Neuron (in vitro differentiated cells): Measurements from ENCODE around the gene GRM4.

Source experiments
- H2AFZ ChIP-seq: one replicate; pipeline ENCODE4 v1.6.1; 2013; ENCODE audit warnings: low read depth, mild to moderate bottlenecking, inconsistent platforms, low read length, moderate library complexity
- H3K27me3 ChIP-seq: one replicate; pipeline ENCODE4 v1.6.1; 2013; ENCODE audit warnings: low read length; ENCODE audit not compliant: insufficient read depth
- H3K36me3 ChIP-seq: one replicate; pipeline ENCODE4 v1.6.1; 2013; ENCODE audit warnings: low read length; ENCODE audit not compliant: insufficient read depth
- H3K4me1 ChIP-seq: one replicate; pipeline ENCODE4 v1.6.1; 2013; ENCODE audit warnings: low read length; ENCODE audit not compliant: insufficient read depth
- H3K4me3 ChIP-seq: 2 replicates; pipeline ENCODE4 v1.5.1; 2013; ENCODE audit warnings: mild to moderate bottlenecking, low read length, moderate library complexity
- H3K9me3 ChIP-seq: one replicate; pipeline ENCODE4 v1.6.1; 2013; ENCODE audit warnings: low read length

GRM4 gene

DNA sequence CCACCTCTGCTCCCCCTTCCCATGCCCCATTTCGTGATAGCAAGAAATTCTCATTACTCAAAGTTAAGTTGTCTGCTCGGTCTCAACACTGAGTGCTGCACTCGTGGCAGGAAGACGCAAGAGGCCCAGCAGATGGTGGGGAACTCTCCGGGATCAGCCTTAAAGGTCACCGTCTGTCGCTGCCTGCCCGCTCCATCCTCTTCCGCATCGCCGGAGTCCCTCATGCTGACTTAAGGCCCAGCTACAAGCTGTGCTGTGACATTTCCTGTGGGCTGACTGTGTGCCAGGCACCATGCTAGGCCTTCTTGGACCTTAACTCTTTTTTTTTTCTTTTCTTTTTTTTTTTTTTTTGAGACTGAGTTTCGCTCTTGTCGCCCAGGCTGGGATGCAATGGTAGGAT lies 17.8 kb downstream of the GRM4 start:
- peaks cover 3% of the 10 kb centered on the region for H3K27me3 ChIP-seq
- H3K36me3 ChIP-seq, result no peaks in the 10 kb centered on the region
- no peaks in the 10 kb centered on the region for H3K9me3 ChIP-seq
- no peak overlapping the region for H2AFZ ChIP-seq
- H3K4me1 ChIP-seq, result peaks cover 2% of the 10 kb centered on the region
- H3K4me3 ChIP-seq, result no peak overlapping the region

GRCh38 chr6:34126419-34126818 lies 19.5 kb downstream of the GRM4 start:
- H3K4me3 ChIP-seq, result no peak overlapping the region
- no peak overlapping the region for H2AFZ ChIP-seq
- H3K27me3 ChIP-seq, result peaks cover 14% of the 10 kb centered on the region
- no peaks in the 10 kb centered on the region for H3K36me3 ChIP-seq
- H3K9me3 ChIP-seq, result no peaks in the 10 kb centered on the region
- no peaks in the 10 kb centered on the region for H3K4me1 ChIP-seq

DNA sequence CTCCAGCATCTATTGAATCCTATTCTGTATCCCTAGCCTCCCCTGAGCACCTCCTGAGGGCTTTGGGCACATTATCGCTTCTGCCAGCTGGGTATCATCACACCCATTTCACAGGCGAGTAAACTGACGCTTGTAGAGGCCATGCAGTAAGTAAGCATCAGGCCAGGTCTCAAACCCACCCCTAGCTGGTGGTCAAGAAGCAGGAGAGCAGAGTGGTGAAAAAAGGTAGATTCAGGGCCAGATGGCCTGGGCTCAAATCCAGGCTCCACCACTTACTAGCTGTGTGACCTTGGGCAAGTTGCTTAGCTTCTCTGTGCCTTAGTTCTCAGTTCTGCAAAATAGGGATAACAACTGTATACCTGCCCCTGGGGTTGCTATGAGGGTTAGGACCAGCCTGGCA lies 19.9 kb downstream of the GRM4 start:
- H2AFZ ChIP-seq, result no peak overlapping the region
- no peaks in the 10 kb centered on the region for H3K9me3 ChIP-seq
- peaks cover 14% of the 10 kb centered on the region for H3K27me3 ChIP-seq
- no peaks in the 10 kb centered on the region for H3K4me1 ChIP-seq
- no peak overlapping the region for H3K4me3 ChIP-seq
- H3K36me3 ChIP-seq, result no peaks in the 10 kb centered on the region

DNA sequence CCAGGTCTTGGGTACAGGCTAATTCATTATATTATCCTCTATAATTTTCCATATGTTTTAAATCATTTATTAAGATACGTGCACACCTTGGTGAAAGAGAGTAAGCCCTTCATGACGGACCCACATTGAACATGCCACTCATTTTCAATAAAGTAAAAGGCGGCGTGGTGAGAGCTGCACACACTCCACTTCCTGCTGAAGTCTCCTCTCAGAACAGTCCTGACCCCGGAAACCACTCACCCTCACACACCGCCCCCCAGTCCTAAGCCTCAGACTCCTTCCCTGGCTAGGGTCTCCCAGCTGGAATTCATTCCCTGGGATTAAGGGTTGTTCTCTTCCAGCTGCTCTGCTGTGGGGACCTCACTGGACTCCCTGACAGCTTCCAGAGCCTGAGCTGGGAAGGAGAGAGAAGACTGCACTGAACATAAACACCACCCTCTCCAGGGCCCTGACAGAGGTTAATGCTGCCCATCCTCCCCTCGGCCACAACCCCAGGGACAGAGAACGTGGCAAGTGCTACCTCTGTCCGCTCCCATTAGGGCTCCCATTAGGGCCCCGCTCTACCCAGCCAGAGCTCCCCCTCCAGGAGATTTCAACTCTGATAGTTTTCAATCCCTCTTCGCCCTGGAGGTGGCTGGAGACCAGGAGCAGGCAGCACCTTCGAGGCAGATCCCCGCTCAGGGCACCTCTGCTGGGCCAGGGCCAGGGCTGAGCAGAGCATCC lies 24.8 kb downstream of the GRM4 start:
- H3K27me3 ChIP-seq, result peaks cover 14% of the 10 kb centered on the region
- H3K9me3 ChIP-seq, result no peaks in the 10 kb centered on the region
- no peaks in the 10 kb centered on the region for H3K36me3 ChIP-seq
- H3K4me1 ChIP-seq, result no peaks in the 10 kb centered on the region
- no peak overlapping the region for H2AFZ ChIP-seq
- no peak overlapping the region for H3K4me3 ChIP-seq

DNA sequence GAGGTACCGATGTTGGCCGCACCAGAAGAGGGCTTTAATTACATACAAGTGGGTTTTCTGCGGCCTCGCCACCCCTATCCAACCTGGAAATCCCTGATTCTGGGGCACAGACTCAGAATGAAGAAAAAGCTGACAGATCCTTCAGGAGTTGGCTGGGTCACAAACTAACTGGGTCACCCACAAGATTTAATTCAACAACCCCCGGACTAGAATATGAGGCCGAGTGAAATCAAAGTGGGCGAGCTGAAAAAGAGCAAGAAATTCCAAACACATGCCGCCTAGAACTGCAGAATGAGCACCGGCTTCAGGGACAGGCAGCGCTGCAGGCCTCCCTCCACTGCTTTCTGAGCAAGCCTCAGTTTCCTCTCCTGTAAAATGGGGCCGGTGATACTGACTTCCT lies 30.0 kb downstream of the GRM4 start:
- Histone ChIP-seq H3K9me3 (no peaks in the 10 kb centered on the region), H3K4me1 (no peaks in the 10 kb centered on the region), H3K27me3 (peaks cover 13% of the 10 kb centered on the region), H2AFZ (no peak overlapping the region), H3K36me3 (no peaks in the 10 kb centered on the region), H3K4me3 (no peak overlapping the region)

DNA sequence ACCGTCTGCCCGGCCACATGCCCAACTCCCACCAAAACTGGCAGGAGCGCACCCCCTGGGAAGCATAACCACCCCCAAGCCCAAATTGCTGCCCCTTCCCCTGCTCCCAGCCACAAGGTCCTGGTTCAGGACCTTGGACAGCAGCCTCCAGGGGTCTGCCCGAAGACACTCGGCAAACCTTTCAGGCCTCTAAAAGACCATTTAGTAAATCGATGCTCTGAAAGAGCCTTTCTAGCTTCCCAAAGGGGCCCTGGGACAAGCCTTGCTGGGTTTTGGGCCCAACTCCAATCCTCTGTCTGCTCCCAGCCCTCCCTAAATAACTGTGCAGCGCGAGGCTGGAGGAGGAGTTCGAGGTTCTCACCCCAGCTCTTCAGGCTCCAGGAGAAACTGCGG lies 30.5 kb downstream of the GRM4 start:
- no peaks in the 10 kb centered on the region for H3K36me3 ChIP-seq
- no peak overlapping the region for H2AFZ ChIP-seq
- H3K27me3 ChIP-seq, result peaks cover 14% of the 10 kb centered on the region
- no peaks in the 10 kb centered on the region for H3K9me3 ChIP-seq
- no peak overlapping the region for H3K4me3 ChIP-seq
- no peaks in the 10 kb centered on the region for H3K4me1 ChIP-seq

DNA sequence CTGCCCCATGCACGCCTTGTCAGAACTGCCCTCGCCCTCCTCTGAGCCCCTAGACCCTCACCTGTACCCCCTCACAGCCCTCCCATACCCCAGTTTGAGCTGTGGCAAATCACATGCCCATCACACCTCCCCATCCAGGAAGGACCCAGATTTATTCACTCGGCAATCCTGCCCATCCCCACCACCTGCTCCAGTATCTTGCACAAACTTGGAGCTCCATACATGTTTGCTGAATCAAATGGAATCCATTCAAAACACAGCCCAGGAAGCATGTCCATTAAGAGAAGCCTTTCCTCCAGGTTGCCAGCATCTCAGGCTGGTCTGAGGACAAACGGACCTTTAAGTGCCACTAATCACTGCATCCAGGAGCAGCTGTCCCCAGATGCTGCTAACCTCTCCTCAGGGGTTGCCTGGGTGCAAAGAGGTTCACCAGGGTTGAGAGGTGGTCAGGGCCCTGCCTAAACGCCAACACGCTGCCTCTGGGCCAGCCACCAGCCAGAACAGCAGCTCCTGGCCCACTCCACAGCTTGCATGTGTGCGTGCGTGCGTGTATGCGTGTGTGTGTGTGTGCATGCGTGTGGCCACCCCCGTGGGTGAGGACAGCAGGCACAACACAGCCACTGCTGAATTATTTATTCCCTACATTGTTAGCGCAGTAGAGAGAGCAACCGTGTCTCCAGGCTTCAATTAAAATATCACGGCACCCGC lies 31.0 kb downstream of the GRM4 start:
- Histone ChIP-seq H3K4me1 (no peaks in the 10 kb centered on the region), H3K9me3 (no peaks in the 10 kb centered on the region), H2AFZ (no peak overlapping the region), H3K36me3 (no peaks in the 10 kb centered on the region), H3K27me3 (peaks cover 14% of the 10 kb centered on the region), H3K4me3 (no peak overlapping the region)

GRCh38 chr6:34113532-34113931 lies 32.4 kb downstream of the GRM4 start:
- Histone ChIP-seq H2AFZ (no peak overlapping the region), H3K27me3 (peaks cover 18% of the 10 kb centered on the region), H3K9me3 (no peaks in the 10 kb centered on the region), H3K4me1 (no peaks in the 10 kb centered on the region), H3K36me3 (no peaks in the 10 kb centered on the region), H3K4me3 (no peak overlapping the region)

DNA sequence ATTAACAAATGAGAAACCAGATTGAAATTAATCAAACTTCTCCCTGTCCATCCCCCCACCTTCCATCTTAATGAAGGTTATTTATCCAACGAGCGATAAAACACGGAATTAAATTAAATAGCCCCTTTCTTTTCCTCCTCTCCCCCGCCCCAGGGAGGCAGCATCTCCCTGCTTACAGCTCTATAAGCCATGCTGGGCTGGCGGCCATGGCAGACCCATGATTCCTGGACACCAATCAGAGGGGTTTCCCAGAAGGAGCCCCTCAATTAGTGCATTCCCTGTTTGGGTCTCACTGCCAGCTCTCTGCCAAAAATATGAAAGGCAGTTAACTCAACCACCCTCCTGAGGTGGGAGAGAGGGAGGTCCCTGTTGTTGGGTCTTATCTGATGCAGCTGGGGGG lies 33.8 kb downstream of the GRM4 start:
- H3K4me3 ChIP-seq, result no peak overlapping the region
- no peak overlapping the region for H2AFZ ChIP-seq
- no peaks in the 10 kb centered on the region for H3K4me1 ChIP-seq
- H3K27me3 ChIP-seq, result peaks cover 27% of the 10 kb centered on the region
- no peaks in the 10 kb centered on the region for H3K36me3 ChIP-seq
- no peaks in the 10 kb centered on the region for H3K9me3 ChIP-seq

DNA sequence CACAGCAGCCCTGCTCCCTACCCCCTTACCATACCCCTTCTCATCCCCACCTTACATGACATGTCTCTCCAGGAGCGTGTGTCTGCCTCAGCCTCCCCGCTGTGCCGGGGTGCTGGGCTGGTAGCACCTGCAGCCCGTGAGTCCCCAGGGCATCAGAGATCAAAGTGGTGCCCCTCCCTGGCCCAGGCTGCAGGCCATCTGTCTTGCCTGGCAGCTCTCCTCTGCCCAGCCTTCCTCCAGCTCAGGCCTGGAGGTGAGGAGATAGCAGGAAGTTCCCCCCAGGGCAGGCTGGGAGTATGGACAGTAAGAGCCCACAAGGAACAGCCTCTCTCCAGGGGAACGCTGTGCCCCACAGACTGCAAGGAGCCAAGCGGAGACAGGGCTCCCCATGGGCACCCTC lies 35.3 kb downstream of the GRM4 start:
- Histone ChIP-seq H3K27me3 (peaks cover 29% of the 10 kb centered on the region), H3K4me1 (no peaks in the 10 kb centered on the region), H2AFZ (no peak overlapping the region), H3K36me3 (no peaks in the 10 kb centered on the region), H3K4me3 (no peak overlapping the region), H3K9me3 (no peaks in the 10 kb centered on the region)

GRCh38 chr6:34108176-34108575 lies 37.7 kb downstream of the GRM4 start:
- no peaks in the 10 kb centered on the region for H3K4me1 ChIP-seq
- H3K36me3 ChIP-seq, result no peaks in the 10 kb centered on the region
- no peaks in the 10 kb centered on the region for H3K9me3 ChIP-seq
- H3K27me3 ChIP-seq, result peaks cover 33% of the 10 kb centered on the region
- H3K4me3 ChIP-seq, result no peak overlapping the region
- H2AFZ ChIP-seq, result no peak overlapping the region

GRCh38 chr6:34106900-34107299 lies 39.0 kb downstream of the GRM4 start:
- Histone ChIP-seq H3K9me3 (no peaks in the 10 kb centered on the region), H3K4me3 (no peak overlapping the region), H3K27me3 (peaks cover 40% of the 10 kb centered on the region), H3K36me3 (no peaks in the 10 kb centered on the region), H2AFZ (no peak overlapping the region), H3K4me1 (no peaks in the 10 kb centered on the region)

DNA sequence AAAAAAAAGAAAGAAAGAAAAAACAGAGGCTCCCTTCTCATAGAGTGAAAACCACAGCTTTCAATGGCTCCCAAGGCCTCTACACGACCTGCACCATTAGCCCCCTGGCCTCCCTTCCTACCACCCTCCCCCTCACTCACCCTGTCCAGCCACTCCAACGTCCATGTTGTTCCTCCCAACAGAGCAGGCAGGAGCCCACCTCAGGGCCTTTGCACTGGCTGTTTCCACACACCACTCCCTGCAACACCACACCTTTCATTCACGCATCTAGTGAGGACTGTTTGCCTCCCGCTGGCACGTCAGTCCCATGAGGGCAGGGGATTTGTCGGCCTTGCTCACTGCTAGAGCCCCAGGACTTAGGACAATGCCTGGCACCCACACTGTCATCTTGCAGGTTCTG lies 39.5 kb downstream of the GRM4 start:
- no peaks in the 10 kb centered on the region for H3K4me1 ChIP-seq
- no peaks in the 10 kb centered on the region for H3K9me3 ChIP-seq
- H3K36me3 ChIP-seq, result no peaks in the 10 kb centered on the region
- no peak overlapping the region for H2AFZ ChIP-seq
- no peak overlapping the region for H3K4me3 ChIP-seq
- H3K27me3 ChIP-seq, result peaks cover 38% of the 10 kb centered on the region

DNA sequence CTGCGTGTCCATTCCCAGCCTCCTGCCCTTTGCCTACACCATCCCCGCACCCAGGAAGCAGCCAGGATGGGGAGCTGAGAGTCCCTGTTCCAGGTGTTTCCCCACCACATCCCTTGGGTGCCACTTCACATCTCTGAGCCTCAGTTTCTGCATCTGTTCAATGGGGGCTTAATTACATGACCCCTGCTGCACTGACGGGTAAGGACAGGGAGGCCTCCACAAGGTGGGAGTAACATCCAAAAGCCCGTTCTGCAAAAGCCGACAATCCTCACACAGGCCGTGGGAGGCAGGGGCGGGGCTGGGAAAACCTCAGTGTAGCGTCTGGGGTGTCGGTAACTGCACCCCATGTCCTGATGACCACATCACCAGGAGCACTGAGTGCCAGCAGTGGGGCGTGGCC lies 41.3 kb downstream of the GRM4 start:
- H3K4me1 ChIP-seq, result no peaks in the 10 kb centered on the region
- H3K27me3 ChIP-seq, result peaks cover 35% of the 10 kb centered on the region
- H3K9me3 ChIP-seq, result no peaks in the 10 kb centered on the region
- no peaks in the 10 kb centered on the region for H3K36me3 ChIP-seq
- H2AFZ ChIP-seq, result no peak overlapping the region
- no peak overlapping the region for H3K4me3 ChIP-seq
